Keratinocyte (primary cell): ENCODE results near the gene USP20. TPM values are rescaled to one million over a fixed set of nuclear protein-coding genes. Genes with fewer than 3 reads are reported as not detected.

Experiments
- DNase-seq: peaks from one replicate; pipeline ENCODE4 v3.0.0-alpha.2; 2011; ENCODE audit warnings: low read depth, missing footprints, low spot score
- FAIRE-seq: peaks from 2 replicates; lab custom pipeline; 2011; peaks lifted over from hg19 to GRCh38; lab: Jason Lieb, UNC
- H2AFZ ChIP-seq: 2 replicates; pipeline ENCODE4 v1.6.0; 2012; ENCODE audit warnings: low read length, control low read depth, inconsistent platforms; ENCODE audit not compliant: control insufficient read depth
- H3K27ac ChIP-seq: 2 replicates; pipeline ENCODE4 v1.5.1; 2011; ENCODE audit warnings: low read length; ENCODE audit not compliant: control insufficient read depth, insufficient read depth
- H3K27me3 ChIP-seq: 3 replicates; pipeline ENCODE4 v1.6.0; 2011; ENCODE audit warnings: low read length; ENCODE audit not compliant: control insufficient read depth, insufficient read depth; ENCODE audit errors: extremely low read depth
- H3K36me3 ChIP-seq, 2 experiments: 2 replicates in 1 of 2; 3 replicates in 1 of 2; pipeline ENCODE4 v1.5.1; 2011; ENCODE audit warnings: low read length in 2 of 2, mild to moderate bottlenecking in 1 of 2; ENCODE audit not compliant: control insufficient read depth in 2 of 2, insufficient read depth in 2 of 2; ENCODE audit errors: extremely low read depth in 1 of 2
- H3K4me1 ChIP-seq: 3 replicates; pipeline ENCODE4 v1.5.1; 2011; ENCODE audit warnings: low read length; ENCODE audit not compliant: control insufficient read depth, insufficient read depth; ENCODE audit errors: extremely low read depth
- H3K4me2 ChIP-seq: 3 replicates; pipeline ENCODE4 v1.6.0; 2011; ENCODE audit warnings: low read depth, low read length; ENCODE audit not compliant: control insufficient read depth, insufficient read depth; ENCODE audit errors: extremely low read depth
- H3K4me3 ChIP-seq, 3 experiments: fragments of 200-600 bp in 1 of 3; sonication (generic) in 1 of 3; 2 replicates in 2 of 3; 3 replicates in 1 of 3; pipeline ENCODE4 v1.5.1; 2011 to 2016; ENCODE audit warnings: low read length in 3 of 3, mild to moderate bottlenecking in 3 of 3, control low read depth in 2 of 3, inconsistent platforms in 1 of 3, low read depth in 1 of 3, mixed read lengths in 1 of 3, mixed run types in 1 of 3, moderate library complexity in 1 of 3; ENCODE audit not compliant: control insufficient read depth in 2 of 3, insufficient read depth in 2 of 3; ENCODE audit errors: extremely low read depth in 1 of 3
- H3K79me2 ChIP-seq: 2 replicates; pipeline ENCODE4 v1.6.0; 2012; ENCODE audit warnings: low read length; ENCODE audit not compliant: control insufficient read depth, insufficient read depth
- H3K9ac ChIP-seq: 3 replicates; pipeline ENCODE4 v1.6.0; 2011; ENCODE audit warnings: low read length; ENCODE audit not compliant: control insufficient read depth, insufficient read depth; ENCODE audit errors: extremely low read depth
- H3K9me1 ChIP-seq: 3 replicates; pipeline ENCODE4 v1.6.0; 2011; ENCODE audit warnings: low read length; ENCODE audit not compliant: control insufficient read depth, insufficient read depth; ENCODE audit errors: extremely low read depth
- H3K9me3 ChIP-seq: 2 replicates; pipeline ENCODE4 v1.5.1; 2012; ENCODE audit warnings: low read depth, low read length; ENCODE audit not compliant: control insufficient read depth
- H4K20me1 ChIP-seq: 3 replicates; pipeline ENCODE4 v1.6.0; 2011; ENCODE audit warnings: low read length; ENCODE audit not compliant: control insufficient read depth, insufficient read depth; ENCODE audit errors: extremely low read depth
- EZH2 ChIP-seq: IDR thresholded peaks from one replicate; pipeline ENCODE4 v1.6.1; 2012; ENCODE audit warnings: inconsistent platforms, mild to moderate bottlenecking, low read length, moderate library complexity
- dilution Hi-C: fragments of 300-500 bp; cut with MboI; formaldehyde crosslinking; loops from one replicate; pipeline ENCODE4 v1.7.0; 2020; ENCODE audit warnings: low sequenced_read_pairs; ENCODE audit not compliant: extremely low pct_ligation_motif_present
- polyA plus RNA-seq, 5 experiments: library from polyadenylated mRNA; depleted of rRNA in 3 of 5; stranded (reverse) in 3 of 5; stranded (forward) in 1 of 5; unstranded in 1 of 5; fragments of >200 nt; gene quantifications; 1 replicate in 1 of 5; 2 replicates in 3 of 5; 3 replicates in 1 of 5; pipeline versions ENCODE4 v1.2.1 to v1.2.3, GENCODE V29; 2011 to 2012; ENCODE audit warnings: missing spikeins in 2 of 5, low read depth in 1 of 5, low replicate concordance in 1 of 5
- TF ChIP-seq, protein P1 (sequence below), 3 experiments: IDR thresholded peaks in 1 of 3; conservative IDR thresholded peaks in 1 of 3; optimal IDR thresholded peaks in 1 of 3; 2 replicates in 2 of 3; 3 replicates in 1 of 3; pipeline versions ENCODE3 to v1.5.1; 2011; ENCODE audit warnings: low read length in 3 of 3, mild to moderate bottlenecking in 3 of 3, moderate library complexity in 2 of 3, control low read depth in 1 of 3, inconsistent platforms in 1 of 3; ENCODE audit not compliant: insufficient read depth in 2 of 3; ENCODE audit errors: extremely low read depth in 1 of 3

The USP20 gene
- polyA plus RNA-seq, 1 donor (not counting 4 experiments of a cell fraction or from before 2014, with no cell fraction given): 6.4 TPM

DNA sequence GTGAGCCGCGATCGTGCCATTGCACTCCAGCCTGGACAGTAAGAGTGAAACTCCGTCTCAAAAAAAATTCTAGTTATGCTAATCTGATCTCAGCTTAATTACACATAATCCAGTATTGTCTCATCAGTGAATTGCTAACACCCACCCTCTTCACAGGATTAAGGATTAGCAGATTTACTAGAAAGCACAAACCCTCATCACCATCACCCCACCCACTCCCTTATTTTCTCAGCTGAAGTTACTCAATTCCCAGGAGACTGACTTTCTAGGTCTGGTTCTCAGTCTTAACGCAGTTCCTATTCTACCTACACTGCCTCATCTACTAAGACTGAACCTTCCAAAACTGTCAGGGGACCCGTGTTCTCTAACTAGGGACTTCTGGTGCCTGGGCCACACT is 23.3 kb upstream of the USP20 start:
- Histone ChIP-seq H3K9me3 (no peaks in the 10 kb centered on the region), H3K36me3 (peaks cover 38% of the 10 kb centered on the region in 2 experiments), H2AFZ (no peak overlapping the region), H3K79me2 (no peaks in the 10 kb centered on the region), H3K4me1 (no peaks in the 10 kb centered on the region), H4K20me1 (no peaks in the 10 kb centered on the region), H3K27me3 (no peaks in the 10 kb centered on the region), H3K4me3 (no peak overlapping the region), H3K9me1 (no peaks in the 10 kb centered on the region), H3K27ac (no peak overlapping the region), H3K9ac (no peak overlapping the region), H3K4me2 (no peak overlapping the region)
- FAIRE-seq (no peak), DNase-seq (no peak)
- dilution Hi-C loops: no loop called here
- TF ChIP-seq, protein P1, sequence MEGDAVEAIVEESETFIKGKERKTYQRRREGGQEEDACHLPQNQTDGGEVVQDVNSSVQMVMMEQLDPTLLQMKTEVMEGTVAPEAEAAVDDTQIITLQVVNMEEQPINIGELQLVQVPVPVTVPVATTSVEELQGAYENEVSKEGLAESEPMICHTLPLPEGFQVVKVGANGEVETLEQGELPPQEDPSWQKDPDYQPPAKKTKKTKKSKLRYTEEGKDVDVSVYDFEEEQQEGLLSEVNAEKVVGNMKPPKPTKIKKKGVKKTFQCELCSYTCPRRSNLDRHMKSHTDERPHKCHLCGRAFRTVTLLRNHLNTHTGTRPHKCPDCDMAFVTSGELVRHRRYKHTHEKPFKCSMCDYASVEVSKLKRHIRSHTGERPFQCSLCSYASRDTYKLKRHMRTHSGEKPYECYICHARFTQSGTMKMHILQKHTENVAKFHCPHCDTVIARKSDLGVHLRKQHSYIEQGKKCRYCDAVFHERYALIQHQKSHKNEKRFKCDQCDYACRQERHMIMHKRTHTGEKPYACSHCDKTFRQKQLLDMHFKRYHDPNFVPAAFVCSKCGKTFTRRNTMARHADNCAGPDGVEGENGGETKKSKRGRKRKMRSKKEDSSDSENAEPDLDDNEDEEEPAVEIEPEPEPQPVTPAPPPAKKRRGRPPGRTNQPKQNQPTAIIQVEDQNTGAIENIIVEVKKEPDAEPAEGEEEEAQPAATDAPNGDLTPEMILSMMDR (optimal IDR thresholded peaks at IDR 0.05 in 1 of 3, IDR thresholded peaks at IDR 0.05 in 1 of 3, conservative IDR thresholded peaks at IDR 0.05 in 1 of 3; ENCODE audit: extremely low read depth in 1 of 3, insufficient read depth in 2 of 3, low read length in 3 of 3): no peak
- TF ChIP-seq EZH2: no peak

DNA sequence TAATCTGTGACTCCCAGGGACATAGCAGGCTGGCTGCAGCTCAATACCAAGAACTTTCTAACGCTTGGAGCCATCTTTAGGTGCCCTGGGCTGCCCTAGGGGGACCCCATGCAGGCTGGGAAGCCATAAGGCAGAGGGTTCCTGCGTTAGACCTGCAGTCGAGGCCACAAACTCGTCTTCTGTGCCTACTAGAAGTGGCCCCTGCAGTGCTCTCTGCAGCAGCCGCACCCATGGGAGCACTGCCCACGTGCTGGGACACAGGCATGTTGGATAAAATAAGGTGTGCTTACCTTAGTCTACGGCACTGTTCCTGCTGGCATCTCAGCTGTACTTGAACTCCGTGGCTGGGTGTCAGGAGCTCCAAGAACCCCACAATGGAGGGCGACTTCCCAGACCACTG is 22.9 kb upstream of the USP20 start:
- no peaks in the 10 kb centered on the region for H3K27me3 ChIP-seq
- H3K79me2 ChIP-seq: no peaks in the 10 kb centered on the region
- H3K9me3 ChIP-seq: no peaks in the 10 kb centered on the region
- peaks cover 36 to 41% of the 10 kb centered on the region in 2 experiments for H3K36me3 ChIP-seq
- H3K4me3 ChIP-seq: no peak overlapping the region
- H3K27ac ChIP-seq: no peak overlapping the region
- dilution Hi-C loops: no loop called here
- TF ChIP-seq, protein P1 (optimal IDR thresholded peaks at IDR 0.05 in 1 of 3, IDR thresholded peaks at IDR 0.05 in 1 of 3, conservative IDR thresholded peaks at IDR 0.05 in 1 of 3; ENCODE audit: extremely low read depth in 1 of 3, insufficient read depth in 2 of 3, low read length in 3 of 3): no peak
- no peak for TF ChIP-seq EZH2
- no peak for FAIRE-seq
- H3K4me1 ChIP-seq: no peaks in the 10 kb centered on the region
- H2AFZ ChIP-seq: no peak overlapping the region
- H3K4me2 ChIP-seq: no peak overlapping the region
- H3K9me1 ChIP-seq: no peaks in the 10 kb centered on the region
- DNase-seq: no peak
- H3K9ac ChIP-seq: no peak overlapping the region
- H4K20me1 ChIP-seq: no peaks in the 10 kb centered on the region
